CD4-positive, alpha-beta T cell treated with Interferon gamma for 1 hour (primary cell): ENCODE data around the gene DIP2C.
A peak's percentile ranks its signal among the peaks of the same experiment; 100 is the strongest.
"Not testable (repeated sequence)": the region's sequence is repeated elsewhere in the genome, so short reads cannot be mapped to it uniquely, and the experiment has no call there.

Source experiments
- DNase-seq: peaks from one replicate; pipeline ENCODE4 v3.0.0-alpha.2; 2020

The DIP2C gene

GRCh38 chr10:329361-330099 lies 359.9 kb downstream of the DIP2C start:
- no peak for DNase-seq

GRCh38 chr10:327889-328852 lies 361.3 kb downstream of the DIP2C start:
- DNase-seq = no peak

GRCh38 chr10:326894-327635 lies 362.4 kb downstream of the DIP2C start:
- DNase-seq = no peak

- DNase-seq = no peak
Observed at GRCh38 chr10:326350-326749, 363.1 kb downstream of the DIP2C start.

- DNase-seq = no peak
Observed at GRCh38 chr10:325282-325681, 364.2 kb downstream of the DIP2C start.

- DNase-seq = no peak
Observed at GRCh38 chr10:324593-324992, 364.9 kb downstream of the DIP2C start.

- DNase-seq = peak; percentile 37
Observed at GRCh38 chr10:323651-324293, 365.7 kb downstream of the DIP2C start.

GRCh38 chr10:323046-323445 lies 366.4 kb downstream of the DIP2C start:
- not testable (repeated sequence) for DNase-seq

- no peak for DNase-seq
Observed at GRCh38 chr10:320771-321170, 368.7 kb downstream of the DIP2C start.

- DNase-seq = no peak
Observed at GRCh38 chr10:317926-318325, 371.5 kb downstream of the DIP2C start.

- DNase-seq = peak; percentile 70
Observed at GRCh38 chr10:317271-317769, 372.1 kb downstream of the DIP2C start.

GRCh38 chr10:316390-316789 lies 373.1 kb downstream of the DIP2C start:
- DNase-seq = no peak

GRCh38 chr10:314871-315270 lies 374.6 kb downstream of the DIP2C start:
- DNase-seq = no peak

GRCh38 chr10:314381-314780 lies 375.1 kb downstream of the DIP2C start:
- no peak for DNase-seq

GRCh38 chr10:311901-312665 lies 377.4 kb downstream of the DIP2C start:
- DNase-seq = no peak

- no peak for DNase-seq
Observed at GRCh38 chr10:310976-311639, 378.4 kb downstream of the DIP2C start.

GRCh38 chr10:310371-310770 lies 379.1 kb downstream of the DIP2C start:
- DNase-seq = no peak

GRCh38 chr10:308572-309085 lies 380.8 kb downstream of the DIP2C start:
- no peak for DNase-seq

- DNase-seq = no peak
Observed at GRCh38 chr10:308101-308500, 381.4 kb downstream of the DIP2C start.

GRCh38 chr10:307659-308058 lies 381.8 kb downstream of the DIP2C start:
- no peak for DNase-seq

GRCh38 chr10:306675-307185 lies 382.7 kb downstream of the DIP2C start:
- DNase-seq = peak; percentile 11
